Upper lobe of right lung (tissue), 1 donor: ENCODE data around the gene NFXL1. TPM values are rescaled to one million over a fixed set of nuclear protein-coding genes. Genes with fewer than 3 reads are reported as not detected.

Experiments used
- ATAC-seq: fragments of 200-7000 bp; cut with Tn5 transposase; one replicate; pipeline ENCODE4 v1.9.1; 2020; ENCODE audit warnings: mild to moderate bottlenecking, moderate library complexity
- DNase-seq: peaks from one replicate; pipeline ENCODE4 v3.0.0-alpha.2; 2020
- H3K27ac ChIP-seq: fragments of 200-600 bp; one replicate; pipeline ENCODE4 v1.8.0; 2022
- H3K27me3 ChIP-seq: fragments of 200-600 bp; one replicate; pipeline ENCODE4 v1.8.0; 2022; ENCODE audit warnings: mild to moderate bottlenecking
- H3K36me3 ChIP-seq: fragments of 200-600 bp; one replicate; pipeline ENCODE4 v1.8.0; 2022
- H3K4me1 ChIP-seq: fragments of 200-600 bp; one replicate; pipeline ENCODE4 v1.8.0; 2022
- H3K4me3 ChIP-seq: fragments of 200-600 bp; one replicate; pipeline ENCODE4 v1.8.0; 2022; ENCODE audit warnings: mild to moderate bottlenecking
- H3K9me3 ChIP-seq: fragments of 200-600 bp; one replicate; pipeline ENCODE4 v1.8.0; 2022
- CTCF ChIP-seq: fragments of 200-600 bp; IDR thresholded peaks from one replicate; pipeline ENCODE4 v1.8.0; 2022; ENCODE audit warnings: antibody characterized with exemption
- intact Hi-C: fragments of 100-400 bp; cut with DNase I; formaldehyde crosslinking; loops from one replicate; pipeline ENCODE4 v1.11.0; 2022
- total RNA-seq: library from RNA; stranded (reverse); fragmentation: NEBNext Ultra II Directional; extraction: Animal tissue kit (Norgen Biotek cat#: 25700); gene quantifications from one replicate; pipeline ENCODE4 v1.2.1, GENCODE V29; 2021
- donor health status: DM: no; HTN: yes; CAD: no; lungs with severe emphysema.

Gene NFXL1
- total RNA-seq, 1 donor from 2014 or later = 11.7 TPM

GRCh38 chr4:47848041-47848440 is 66.3 kb downstream of the NFXL1 start:
- no peak for TF ChIP-seq CTCF
- intact Hi-C loops = no loop called here
- no peaks in the 10 kb centered on the region for H3K9me3 ChIP-seq
- DNase-seq = no peak
- H3K4me1 ChIP-seq = no peaks in the 10 kb centered on the region
- no peaks in the 10 kb centered on the region for H3K27me3 ChIP-seq
- ATAC-seq = no peak
- peaks cover 31% of the 10 kb centered on the region for H3K36me3 ChIP-seq
- no peak overlapping the region for H3K4me3 ChIP-seq
- no peak overlapping the region for H3K27ac ChIP-seq

- no peaks in the 10 kb centered on the region for H3K9me3 ChIP-seq
- peaks cover 12% of the 10 kb centered on the region for H3K36me3 ChIP-seq
- intact Hi-C loops = no loop called here
- H3K4me1 ChIP-seq = peaks cover 4% of the 10 kb centered on the region
- DNase-seq (no peak), ATAC-seq (no peak)
- no peak overlapping the region for H3K4me3 ChIP-seq
- no peaks in the 10 kb centered on the region for H3K27me3 ChIP-seq
- no peak overlapping the region for H3K27ac ChIP-seq
- TF ChIP-seq CTCF = no peak
Observed at GRCh38 chr4:47842985-47843384, 71.4 kb downstream of the NFXL1 start.

- Histone ChIP-seq H3K27ac (no peak overlapping the region), H3K4me3 (no peak overlapping the region), H3K9me3 (no peaks in the 10 kb centered on the region), H3K36me3 (peaks cover 5% of the 10 kb centered on the region), H3K27me3 (no peaks in the 10 kb centered on the region), H3K4me1 (peaks cover 28% of the 10 kb centered on the region)
- ATAC-seq (no peak), DNase-seq (no peak)
- intact Hi-C loops = no loop called here
- no peak for TF ChIP-seq CTCF
Observed at GRCh38 chr4:47840291-47840690, 74.1 kb downstream of the NFXL1 start.

- no peak for DNase-seq
- no peak for ATAC-seq
- intact Hi-C loops = no loop called here
- H3K27me3 ChIP-seq = no peaks in the 10 kb centered on the region
- TF ChIP-seq CTCF = peak; percentile 39
- H3K4me3 ChIP-seq = no peak overlapping the region
- peaks cover 5% of the 10 kb centered on the region for H3K36me3 ChIP-seq
- H3K27ac ChIP-seq = no peak overlapping the region
- peaks cover 30% of the 10 kb centered on the region for H3K4me1 ChIP-seq
- no peaks in the 10 kb centered on the region for H3K9me3 ChIP-seq
Observed at GRCh38 chr4:47839259-47839658, 75.1 kb downstream of the NFXL1 start.

- ATAC-seq = no peak
- H3K4me1 ChIP-seq = peaks cover 30% of the 10 kb centered on the region
- intact Hi-C loops = no loop called here
Observed at GRCh38 chr4:47838445-47838844, 75.9 kb downstream of the NFXL1 start.

More at GRCh38 chr4:47838445-47838844, 75.9 kb downstream of the NFXL1 start:
- no peaks in the 10 kb centered on the region for H3K36me3 ChIP-seq
- TF ChIP-seq CTCF = no peak
- no peak overlapping the region for H3K4me3 ChIP-seq
- no peaks in the 10 kb centered on the region for H3K27me3 ChIP-seq
- DNase-seq = no peak
- no peaks in the 10 kb centered on the region for H3K9me3 ChIP-seq
- no peak overlapping the region for H3K27ac ChIP-seq
